ENCODE measurements around the gene WDR82.

Gene WDR82

GRCh38 chr3:52236424-52236886 lies 42.0 kb downstream of the WDR82 start:
- no peak for DNase-seq

- DNase-seq, result no peak
Observed at GRCh38 chr3:52234516-52235447, 43.7 kb downstream of the WDR82 start.

- DNase-seq, result no peak
Observed at GRCh38 chr3:52233968-52234367, 44.5 kb downstream of the WDR82 start.

- DNase-seq, result no peak
Observed at GRCh38 chr3:52233108-52233591, 45.3 kb downstream of the WDR82 start.

- no peak for DNase-seq
Observed at GRCh38 chr3:52232279-52233107, 46.0 kb downstream of the WDR82 start.

- DNase-seq, result peak; percentile 25
Observed at GRCh38 chr3:52231502-52232278, 46.8 kb downstream of the WDR82 start.

GRCh38 chr3:52230889-52231499 lies 47.5 kb downstream of the WDR82 start:
- DNase-seq, result no peak

- DNase-seq, result no peak
Observed at GRCh38 chr3:52230461-52230860, 48.0 kb downstream of the WDR82 start.

GRCh38 chr3:52229656-52230055 lies 48.8 kb downstream of the WDR82 start:
- no peak for DNase-seq

- DNase-seq, result no peak
Observed at GRCh38 chr3:52228751-52229291, 49.6 kb downstream of the WDR82 start.

GRCh38 chr3:52228266-52228665 lies 50.2 kb downstream of the WDR82 start:
- no peak for DNase-seq

GRCh38 chr3:52227766-52228165 lies 50.7 kb downstream of the WDR82 start:
- no peak for DNase-seq

GRCh38 chr3:52227117-52227516 lies 51.3 kb downstream of the WDR82 start:
- DNase-seq, result no peak

- no peak for DNase-seq
Observed at GRCh38 chr3:52226229-52226817, 52.1 kb downstream of the WDR82 start.

- DNase-seq, result no peak
Observed at GRCh38 chr3:52225452-52226228, 52.8 kb downstream of the WDR82 start, which contains the start of gene TLR9. Gene TLR9, minus strand, starts transcription at chr3:52225645. Its CDS starts 116 bp downstream, at chr3:52225529.

GRCh38 chr3:52223449-52224408 lies 54.7 kb downstream of the WDR82 start:
- no peak for DNase-seq

- DNase-seq, result no peak
Observed at GRCh38 chr3:52222319-52223221, 55.9 kb downstream of the WDR82 start.
